Keratinocyte (primary cell): Measurements from ENCODE around the gene NUP210. TPM values are rescaled to one million over a fixed set of nuclear protein-coding genes. Genes with fewer than 3 reads are reported as not detected.

ENCODE experiments used
- DNase-seq: peaks from one replicate; pipeline ENCODE4 v3.0.0-alpha.2; 2011; ENCODE audit warnings: low read depth, missing footprints, low spot score
- FAIRE-seq: peaks from 2 replicates; lab custom pipeline; 2011; peaks lifted over from hg19 to GRCh38; lab: Jason Lieb, UNC
- H2AFZ ChIP-seq: 2 replicates; pipeline ENCODE4 v1.6.0; 2012; ENCODE audit warnings: low read length, control low read depth, inconsistent platforms; ENCODE audit not compliant: control insufficient read depth
- H3K27ac ChIP-seq: 2 replicates; pipeline ENCODE4 v1.5.1; 2011; ENCODE audit warnings: low read length; ENCODE audit not compliant: control insufficient read depth, insufficient read depth
- H3K27me3 ChIP-seq: 3 replicates; pipeline ENCODE4 v1.6.0; 2011; ENCODE audit warnings: low read length; ENCODE audit not compliant: control insufficient read depth, insufficient read depth; ENCODE audit errors: extremely low read depth
- H3K36me3 ChIP-seq, 2 experiments: 2 replicates in 1 of 2; 3 replicates in 1 of 2; pipeline ENCODE4 v1.5.1; 2011; ENCODE audit warnings: low read length in 2 of 2, mild to moderate bottlenecking in 1 of 2; ENCODE audit not compliant: control insufficient read depth in 2 of 2, insufficient read depth in 2 of 2; ENCODE audit errors: extremely low read depth in 1 of 2
- H3K4me1 ChIP-seq: 3 replicates; pipeline ENCODE4 v1.5.1; 2011; ENCODE audit warnings: low read length; ENCODE audit not compliant: control insufficient read depth, insufficient read depth; ENCODE audit errors: extremely low read depth
- H3K4me2 ChIP-seq: 3 replicates; pipeline ENCODE4 v1.6.0; 2011; ENCODE audit warnings: low read depth, low read length; ENCODE audit not compliant: control insufficient read depth, insufficient read depth; ENCODE audit errors: extremely low read depth
- H3K4me3 ChIP-seq, 3 experiments: fragments of 200-600 bp in 1 of 3; sonication (generic) in 1 of 3; 2 replicates in 2 of 3; 3 replicates in 1 of 3; pipeline ENCODE4 v1.5.1; 2011 to 2016; ENCODE audit warnings: low read length in 3 of 3, mild to moderate bottlenecking in 3 of 3, control low read depth in 2 of 3, inconsistent platforms in 1 of 3, low read depth in 1 of 3, mixed read lengths in 1 of 3, mixed run types in 1 of 3, moderate library complexity in 1 of 3; ENCODE audit not compliant: control insufficient read depth in 2 of 3, insufficient read depth in 2 of 3; ENCODE audit errors: extremely low read depth in 1 of 3
- H3K79me2 ChIP-seq: 2 replicates; pipeline ENCODE4 v1.6.0; 2012; ENCODE audit warnings: low read length; ENCODE audit not compliant: control insufficient read depth, insufficient read depth
- H3K9ac ChIP-seq: 3 replicates; pipeline ENCODE4 v1.6.0; 2011; ENCODE audit warnings: low read length; ENCODE audit not compliant: control insufficient read depth, insufficient read depth; ENCODE audit errors: extremely low read depth
- H3K9me1 ChIP-seq: 3 replicates; pipeline ENCODE4 v1.6.0; 2011; ENCODE audit warnings: low read length; ENCODE audit not compliant: control insufficient read depth, insufficient read depth; ENCODE audit errors: extremely low read depth
- H3K9me3 ChIP-seq: 2 replicates; pipeline ENCODE4 v1.5.1; 2012; ENCODE audit warnings: low read depth, low read length; ENCODE audit not compliant: control insufficient read depth
- H4K20me1 ChIP-seq: 3 replicates; pipeline ENCODE4 v1.6.0; 2011; ENCODE audit warnings: low read length; ENCODE audit not compliant: control insufficient read depth, insufficient read depth; ENCODE audit errors: extremely low read depth
- EZH2 ChIP-seq: IDR thresholded peaks from one replicate; pipeline ENCODE4 v1.6.1; 2012; ENCODE audit warnings: inconsistent platforms, mild to moderate bottlenecking, low read length, moderate library complexity
- dilution Hi-C: fragments of 300-500 bp; cut with MboI; formaldehyde crosslinking; loops from one replicate; pipeline ENCODE4 v1.7.0; 2020; ENCODE audit warnings: low sequenced_read_pairs; ENCODE audit not compliant: extremely low pct_ligation_motif_present
- polyA plus RNA-seq, 5 experiments: library from polyadenylated mRNA; depleted of rRNA in 3 of 5; stranded (reverse) in 3 of 5; stranded (forward) in 1 of 5; unstranded in 1 of 5; fragments of >200 nt; gene quantifications; 1 replicate in 1 of 5; 2 replicates in 3 of 5; 3 replicates in 1 of 5; pipeline versions ENCODE4 v1.2.1 to v1.2.3, GENCODE V29; 2011 to 2012; ENCODE audit warnings: missing spikeins in 2 of 5, low read depth in 1 of 5, low replicate concordance in 1 of 5
- TF ChIP-seq, protein P1 (sequence below), 3 experiments: IDR thresholded peaks in 1 of 3; conservative IDR thresholded peaks in 1 of 3; optimal IDR thresholded peaks in 1 of 3; 2 replicates in 2 of 3; 3 replicates in 1 of 3; pipeline versions ENCODE3 to v1.5.1; 2011; ENCODE audit warnings: low read length in 3 of 3, mild to moderate bottlenecking in 3 of 3, moderate library complexity in 2 of 3, control low read depth in 1 of 3, inconsistent platforms in 1 of 3; ENCODE audit not compliant: insufficient read depth in 2 of 3; ENCODE audit errors: extremely low read depth in 1 of 3

The NUP210 gene
- polyA plus RNA-seq, 1 donor (not counting 4 experiments of a cell fraction or from before 2014, with no cell fraction given), result 0.01 TPM

DNA sequence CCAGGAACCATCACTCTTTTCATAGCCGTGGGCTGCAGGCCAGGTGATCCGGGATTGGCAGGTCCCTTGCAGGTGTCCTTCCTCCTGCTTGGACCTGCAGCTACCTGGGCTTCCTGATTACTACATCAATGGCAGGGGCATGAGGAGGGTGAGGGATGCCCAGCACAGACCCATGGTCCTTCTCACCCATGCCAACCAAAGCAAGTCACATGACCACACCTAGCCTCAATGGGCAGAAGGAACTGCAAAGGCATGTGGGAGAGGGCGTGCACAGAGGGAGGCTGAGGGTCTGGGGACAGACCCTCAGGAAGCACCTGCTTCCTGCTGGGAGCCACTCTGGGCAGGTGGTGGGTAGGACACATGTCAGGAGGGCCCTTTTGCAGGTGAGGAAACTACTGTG is 105.2 kb downstream of the NUP210 start:
- DNase-seq (no peak), FAIRE-seq (no peak)
- Histone ChIP-seq H3K4me2 (no peak overlapping the region), H3K27ac (no peak overlapping the region), H3K9me1 (no peaks in the 10 kb centered on the region), H3K4me3 (no peak overlapping the region), H3K9me3 (no peaks in the 10 kb centered on the region), H3K9ac (no peak overlapping the region), H2AFZ (no peak overlapping the region), H3K36me3 (no peaks in the 10 kb centered on the region), H3K27me3 (no peaks in the 10 kb centered on the region), H3K4me1 (peaks cover 5% of the 10 kb centered on the region), H4K20me1 (no peaks in the 10 kb centered on the region), H3K79me2 (no peaks in the 10 kb centered on the region)
- no peak for TF ChIP-seq EZH2
- TF ChIP-seq, protein P1, sequence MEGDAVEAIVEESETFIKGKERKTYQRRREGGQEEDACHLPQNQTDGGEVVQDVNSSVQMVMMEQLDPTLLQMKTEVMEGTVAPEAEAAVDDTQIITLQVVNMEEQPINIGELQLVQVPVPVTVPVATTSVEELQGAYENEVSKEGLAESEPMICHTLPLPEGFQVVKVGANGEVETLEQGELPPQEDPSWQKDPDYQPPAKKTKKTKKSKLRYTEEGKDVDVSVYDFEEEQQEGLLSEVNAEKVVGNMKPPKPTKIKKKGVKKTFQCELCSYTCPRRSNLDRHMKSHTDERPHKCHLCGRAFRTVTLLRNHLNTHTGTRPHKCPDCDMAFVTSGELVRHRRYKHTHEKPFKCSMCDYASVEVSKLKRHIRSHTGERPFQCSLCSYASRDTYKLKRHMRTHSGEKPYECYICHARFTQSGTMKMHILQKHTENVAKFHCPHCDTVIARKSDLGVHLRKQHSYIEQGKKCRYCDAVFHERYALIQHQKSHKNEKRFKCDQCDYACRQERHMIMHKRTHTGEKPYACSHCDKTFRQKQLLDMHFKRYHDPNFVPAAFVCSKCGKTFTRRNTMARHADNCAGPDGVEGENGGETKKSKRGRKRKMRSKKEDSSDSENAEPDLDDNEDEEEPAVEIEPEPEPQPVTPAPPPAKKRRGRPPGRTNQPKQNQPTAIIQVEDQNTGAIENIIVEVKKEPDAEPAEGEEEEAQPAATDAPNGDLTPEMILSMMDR (optimal IDR thresholded peaks at IDR 0.05 in 1 of 3, IDR thresholded peaks at IDR 0.05 in 1 of 3, conservative IDR thresholded peaks at IDR 0.05 in 1 of 3; ENCODE audit: extremely low read depth in 1 of 3, insufficient read depth in 2 of 3, low read length in 3 of 3), result no peak
- dilution Hi-C loops, result no loop called here

DNA sequence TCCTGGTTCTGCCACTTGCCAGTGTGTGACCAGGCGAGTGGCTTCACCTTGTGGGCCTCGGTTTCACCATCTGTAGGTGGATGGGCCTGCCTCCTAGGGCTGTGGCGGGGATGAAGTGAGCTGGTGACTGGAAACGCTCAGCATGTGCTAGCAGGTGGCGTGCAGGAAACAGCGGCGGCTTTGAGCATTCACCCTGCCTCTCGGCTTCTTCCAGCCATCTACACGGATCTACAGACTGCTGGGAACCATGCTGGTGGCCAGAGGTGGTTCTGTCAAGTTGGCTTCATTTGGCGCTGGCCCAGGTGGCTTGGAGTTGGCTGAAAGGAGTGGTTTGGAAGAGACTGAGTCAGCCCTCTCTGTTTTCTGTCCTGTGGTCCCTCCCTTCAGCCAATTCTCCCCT is 106.3 kb downstream of the NUP210 start:
- Histone ChIP-seq H3K4me2 (no peak overlapping the region), H3K79me2 (no peaks in the 10 kb centered on the region), H3K9me1 (no peaks in the 10 kb centered on the region), H3K27ac (no peak overlapping the region), H4K20me1 (no peaks in the 10 kb centered on the region), H2AFZ (no peak overlapping the region), H3K4me1 (peaks cover 5% of the 10 kb centered on the region), H3K27me3 (no peaks in the 10 kb centered on the region), H3K9me3 (no peaks in the 10 kb centered on the region), H3K4me3 (no peak overlapping the region), H3K36me3 (no peaks in the 10 kb centered on the region), H3K9ac (no peak overlapping the region)
- no peak for DNase-seq
- dilution Hi-C loops, result no loop called here
- no peak for FAIRE-seq
- no peak for TF ChIP-seq EZH2
- TF ChIP-seq, protein P1 (optimal IDR thresholded peaks at IDR 0.05 in 1 of 3, IDR thresholded peaks at IDR 0.05 in 1 of 3, conservative IDR thresholded peaks at IDR 0.05 in 1 of 3; ENCODE audit: extremely low read depth in 1 of 3, insufficient read depth in 2 of 3, low read length in 3 of 3), result no peak
